Measurements from ENCODE around the gene CDK3. TPM values are rescaled to one million over a fixed set of nuclear protein-coding genes. Genes with fewer than 3 reads are reported as not detected.

CDK3 gene
- total and polyA plus RNA-seq, 9 of the 15 experiments (the other 6 are each of a cell fraction or from before 2014, with no cell fraction given): 0.55 to 8.2 (median 4.7) TPM

GRCh38 chr17:75978938-75979704 is 21.5 kb upstream of the CDK3 start, which contains the start of the genes ACOX1 and TEN1 (continued):
- TF ChIP-seq ZBTB11 (CRISPR knock-in tag; IDR thresholded peaks at IDR 0.05) (peak in 1 of 3 experiments; percentile 8; a peak in 2 of 6 replicates), HMG20A (CRISPR knock-in tag; conservative IDR thresholded peaks at IDR 0.05) (no peak), KDM4B (IDR thresholded peaks at IDR 0.05; ENCODE audit: borderline replicate concordance in 2 of 2, low read depth in 1 of 2) (0 out of 4 replicates have a peak, but pooled peaks of 1 of the 2 experiments have one; percentile 54), NR4A1 (CRISPR knock-in tag; IDR thresholded peaks at IDR 0.05) (0 out of 2 replicates have a peak, but pooled peaks have one; percentile 9), NR4A1 (tag; IDR thresholded peaks at IDR 0.05) (no peak), SP1 (CRISPR knock-in tag; IDR thresholded peaks at IDR 0.05) (peak; percentile 93), U2AF1 (optimal IDR thresholded peaks at IDR 0.05; ENCODE audit: low read depth, low read length) (no peak), ZNF239 (CRISPR knock-in tag; IDR thresholded peaks at IDR 0.05) (peak; percentile 4; the same call in 1 of the 2 replicates), HDAC1 (IDR thresholded peaks at IDR 0.05) (peak in 1 of 2 experiments; percentile 77; a peak in 2 of 4 replicates)
- TF ChIP-seq, protein P1, sequence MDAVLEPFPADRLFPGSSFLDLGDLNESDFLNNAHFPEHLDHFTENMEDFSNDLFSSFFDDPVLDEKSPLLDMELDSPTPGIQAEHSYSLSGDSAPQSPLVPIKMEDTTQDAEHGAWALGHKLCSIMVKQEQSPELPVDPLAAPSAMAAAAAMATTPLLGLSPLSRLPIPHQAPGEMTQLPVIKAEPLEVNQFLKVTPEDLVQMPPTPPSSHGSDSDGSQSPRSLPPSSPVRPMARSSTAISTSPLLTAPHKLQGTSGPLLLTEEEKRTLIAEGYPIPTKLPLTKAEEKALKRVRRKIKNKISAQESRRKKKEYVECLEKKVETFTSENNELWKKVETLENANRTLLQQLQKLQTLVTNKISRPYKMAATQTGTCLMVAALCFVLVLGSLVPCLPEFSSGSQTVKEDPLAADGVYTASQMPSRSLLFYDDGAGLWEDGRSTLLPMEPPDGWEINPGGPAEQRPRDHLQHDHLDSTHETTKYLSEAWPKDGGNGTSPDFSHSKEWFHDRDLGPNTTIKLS (IDR thresholded peaks at IDR 0.05; ENCODE audit: borderline replicate concordance, low read depth): peak; percentile 64; the same call in 1 of the 2 replicates
- TF ChIP-seq, protein P2, sequence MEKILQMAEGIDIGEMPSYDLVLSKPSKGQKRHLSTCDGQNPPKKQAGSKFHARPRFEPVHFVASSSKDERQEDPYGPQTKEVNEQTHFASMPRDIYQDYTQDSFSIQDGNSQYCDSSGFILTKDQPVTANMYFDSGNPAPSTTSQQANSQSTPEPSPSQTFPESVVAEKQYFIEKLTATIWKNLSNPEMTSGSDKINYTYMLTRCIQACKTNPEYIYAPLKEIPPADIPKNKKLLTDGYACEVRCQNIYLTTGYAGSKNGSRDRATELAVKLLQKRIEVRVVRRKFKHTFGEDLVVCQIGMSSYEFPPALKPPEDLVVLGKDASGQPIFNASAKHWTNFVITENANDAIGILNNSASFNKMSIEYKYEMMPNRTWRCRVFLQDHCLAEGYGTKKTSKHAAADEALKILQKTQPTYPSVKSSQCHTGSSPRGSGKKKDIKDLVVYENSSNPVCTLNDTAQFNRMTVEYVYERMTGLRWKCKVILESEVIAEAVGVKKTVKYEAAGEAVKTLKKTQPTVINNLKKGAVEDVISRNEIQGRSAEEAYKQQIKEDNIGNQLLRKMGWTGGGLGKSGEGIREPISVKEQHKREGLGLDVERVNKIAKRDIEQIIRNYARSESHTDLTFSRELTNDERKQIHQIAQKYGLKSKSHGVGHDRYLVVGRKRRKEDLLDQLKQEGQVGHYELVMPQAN (IDR thresholded peaks at IDR 0.05; ENCODE audit: borderline replicate concordance): peak; percentile 59; the same call in 1 of the 2 replicates
- TF ChIP-seq, protein P3, sequence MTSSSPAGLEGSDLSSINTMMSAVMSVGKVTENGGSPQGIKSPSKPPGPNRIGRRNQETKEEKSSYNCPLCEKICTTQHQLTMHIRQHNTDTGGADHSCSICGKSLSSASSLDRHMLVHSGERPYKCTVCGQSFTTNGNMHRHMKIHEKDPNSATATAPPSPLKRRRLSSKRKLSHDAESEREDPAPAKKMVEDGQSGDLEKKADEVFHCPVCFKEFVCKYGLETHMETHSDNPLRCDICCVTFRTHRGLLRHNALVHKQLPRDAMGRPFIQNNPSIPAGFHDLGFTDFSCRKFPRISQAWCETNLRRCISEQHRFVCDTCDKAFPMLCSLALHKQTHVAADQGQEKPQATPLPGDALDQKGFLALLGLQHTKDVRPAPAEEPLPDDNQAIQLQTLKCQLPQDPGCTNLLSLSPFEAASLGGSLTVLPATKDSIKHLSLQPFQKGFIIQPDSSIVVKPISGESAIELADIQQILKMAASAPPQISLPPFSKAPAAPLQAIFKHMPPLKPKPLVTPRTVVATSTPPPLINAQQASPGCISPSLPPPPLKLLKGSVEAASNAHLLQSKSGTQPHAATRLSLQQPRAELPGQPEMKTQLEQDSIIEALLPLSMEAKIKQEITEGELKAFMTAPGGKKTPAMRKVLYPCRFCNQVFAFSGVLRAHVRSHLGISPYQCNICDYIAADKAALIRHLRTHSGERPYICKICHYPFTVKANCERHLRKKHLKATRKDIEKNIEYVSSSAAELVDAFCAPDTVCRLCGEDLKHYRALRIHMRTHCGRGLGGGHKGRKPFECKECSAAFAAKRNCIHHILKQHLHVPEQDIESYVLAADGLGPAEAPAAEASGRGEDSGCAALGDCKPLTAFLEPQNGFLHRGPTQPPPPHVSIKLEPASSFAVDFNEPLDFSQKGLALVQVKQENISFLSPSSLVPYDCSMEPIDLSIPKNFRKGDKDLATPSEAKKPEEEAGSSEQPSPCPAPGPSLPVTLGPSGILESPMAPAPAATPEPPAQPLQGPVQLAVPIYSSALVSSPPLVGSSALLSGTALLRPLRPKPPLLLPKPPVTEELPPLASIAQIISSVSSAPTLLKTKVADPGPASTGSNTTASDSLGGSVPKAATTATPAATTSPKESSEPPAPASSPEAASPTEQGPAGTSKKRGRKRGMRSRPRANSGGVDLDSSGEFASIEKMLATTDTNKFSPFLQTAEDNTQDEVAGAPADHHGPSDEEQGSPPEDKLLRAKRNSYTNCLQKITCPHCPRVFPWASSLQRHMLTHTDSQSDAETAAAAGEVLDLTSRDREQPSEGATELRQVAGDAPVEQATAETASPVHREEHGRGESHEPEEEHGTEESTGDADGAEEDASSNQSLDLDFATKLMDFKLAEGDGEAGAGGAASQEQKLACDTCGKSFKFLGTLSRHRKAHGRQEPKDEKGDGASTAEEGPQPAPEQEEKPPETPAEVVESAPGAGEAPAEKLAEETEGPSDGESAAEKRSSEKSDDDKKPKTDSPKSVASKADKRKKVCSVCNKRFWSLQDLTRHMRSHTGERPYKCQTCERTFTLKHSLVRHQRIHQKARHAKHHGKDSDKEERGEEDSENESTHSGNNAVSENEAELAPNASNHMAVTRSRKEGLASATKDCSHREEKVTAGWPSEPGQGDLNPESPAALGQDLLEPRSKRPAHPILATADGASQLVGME (CRISPR knock-in tag; IDR thresholded peaks at IDR 0.05): 0 out of 2 replicates have a peak, but pooled peaks have one; percentile 43

Measured in K562 (cell line).